GM12891 (cell line): ENCODE data around the gene FSTL1.

Experiments used
- POLR2A ChIP-seq: IDR thresholded peaks from 2 replicates; pipeline ENCODE4 v1.6.1; 2011; ENCODE audit warnings: low read depth, low read length, control low read depth
- POU2F2 ChIP-seq: IDR thresholded peaks from 2 replicates; pipeline ENCODE4 v1.6.1; 2011; ENCODE audit warnings: low read depth, mild to moderate bottlenecking, control low read depth, low read length, moderate library complexity
- TAF1 ChIP-seq: IDR thresholded peaks from 2 replicates; pipeline ENCODE4 v1.6.1; 2011; ENCODE audit warnings: low read depth, low read length, control low read depth

GRCh38 chr3:120352017-120352416, 98.8 kb downstream of the FSTL1 start:
- TF ChIP-seq POLR2A (no peak), POU2F2 (no peak), TAF1 (no peak)
